ENCODE data around the gene KHNYN. TPM values are rescaled to one million over a fixed set of nuclear protein-coding genes. Genes with fewer than 3 reads are reported as not detected.

Gene KHNYN
- total and polyA plus RNA-seq, 2 of the 8 experiments (the other 6 are each of a cell fraction or from before 2014, with no cell fraction given) = 7.6 to 22.3 TPM

GRCh38 chr14:24398293-24398652 lies 31.5 kb upstream of the KHNYN start (continued):
- TF ChIP-seq CHD2 (IDR thresholded peaks at IDR 0.05; ENCODE audit: low read length) = 0 out of 2 replicates have a peak, but pooled peaks have one; percentile 16
- TF ChIP-seq EGR1 (IDR thresholded peaks at IDR 0.05; ENCODE audit: borderline replicate concordance, low read depth, low read length) = peak; percentile 60; the same call in 1 of the 2 replicates
- no peak for TF ChIP-seq CTCF (IDR thresholded peaks at IDR 0.05; ENCODE audit: control extremely low read depth in 1 of 3, insufficient read depth in 1 of 3, low read depth in 1 of 3, low read length in 3 of 3)
